NB4 (cell line): ENCODE results near the gene POLR2L.

Source experiments
- DNase-seq: peaks from one replicate; pipeline ENCODE4 v3.0.0; 2010; ENCODE audit warnings: low read depth
- H3K4me3 ChIP-seq: one replicate; pipeline ENCODE4 v1.5.1; 2011; ENCODE audit warnings: mild to moderate bottlenecking, low read depth, low read length, moderate library complexity
- MYC ChIP-seq: IDR thresholded peaks from 2 replicates; pipeline ENCODE4 v1.6.1; 2011; ENCODE audit warnings: low read depth, low read length
- POLR2A ChIP-seq: IDR thresholded peaks from 2 replicates; pipeline ENCODE4 v1.6.1; 2011; ENCODE audit warnings: mild to moderate bottlenecking; ENCODE audit not compliant: insufficient read length; ENCODE audit errors: extremely low read depth
- TF ChIP-seq, protein P1 (sequence below): IDR thresholded peaks from 2 replicates; pipeline ENCODE4 v1.6.1; 2011; ENCODE audit warnings: low read depth, low read length
- TF ChIP-seq, protein P2 (sequence below): IDR thresholded peaks from one replicate; pipeline ENCODE4 v1.5.1; 2012; ENCODE audit warnings: low read depth, low read length

POLR2L gene

DNA sequence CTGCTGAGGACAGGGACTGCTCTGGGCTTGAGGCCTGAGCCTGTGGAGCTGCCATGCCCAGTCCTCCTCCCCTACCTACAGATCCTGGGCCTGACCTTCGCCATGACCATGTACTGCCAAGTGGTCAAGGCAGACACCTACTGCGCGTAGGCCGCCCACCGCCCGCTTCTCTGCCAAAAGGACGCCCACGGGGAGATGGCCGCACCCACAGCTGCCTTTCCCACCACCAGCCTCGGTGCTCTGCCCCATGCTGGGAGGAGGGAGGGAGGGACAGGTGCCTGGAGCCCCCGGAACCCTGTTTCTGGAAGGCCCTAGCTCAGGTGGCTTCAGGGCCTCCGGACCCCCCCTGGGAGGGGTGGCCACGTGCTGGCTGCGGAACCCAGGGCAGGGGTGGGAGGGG, 24.2 kb upstream of the POLR2L start:
- H3K4me3 ChIP-seq: no peak overlapping the region
- DNase-seq: no peak
- TF ChIP-seq, protein P1, sequence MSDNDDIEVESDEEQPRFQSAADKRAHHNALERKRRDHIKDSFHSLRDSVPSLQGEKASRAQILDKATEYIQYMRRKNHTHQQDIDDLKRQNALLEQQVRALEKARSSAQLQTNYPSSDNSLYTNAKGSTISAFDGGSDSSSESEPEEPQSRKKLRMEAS: no peak
- TF ChIP-seq POLR2A (no peak), MYC (no peak)
- TF ChIP-seq, protein P2, sequence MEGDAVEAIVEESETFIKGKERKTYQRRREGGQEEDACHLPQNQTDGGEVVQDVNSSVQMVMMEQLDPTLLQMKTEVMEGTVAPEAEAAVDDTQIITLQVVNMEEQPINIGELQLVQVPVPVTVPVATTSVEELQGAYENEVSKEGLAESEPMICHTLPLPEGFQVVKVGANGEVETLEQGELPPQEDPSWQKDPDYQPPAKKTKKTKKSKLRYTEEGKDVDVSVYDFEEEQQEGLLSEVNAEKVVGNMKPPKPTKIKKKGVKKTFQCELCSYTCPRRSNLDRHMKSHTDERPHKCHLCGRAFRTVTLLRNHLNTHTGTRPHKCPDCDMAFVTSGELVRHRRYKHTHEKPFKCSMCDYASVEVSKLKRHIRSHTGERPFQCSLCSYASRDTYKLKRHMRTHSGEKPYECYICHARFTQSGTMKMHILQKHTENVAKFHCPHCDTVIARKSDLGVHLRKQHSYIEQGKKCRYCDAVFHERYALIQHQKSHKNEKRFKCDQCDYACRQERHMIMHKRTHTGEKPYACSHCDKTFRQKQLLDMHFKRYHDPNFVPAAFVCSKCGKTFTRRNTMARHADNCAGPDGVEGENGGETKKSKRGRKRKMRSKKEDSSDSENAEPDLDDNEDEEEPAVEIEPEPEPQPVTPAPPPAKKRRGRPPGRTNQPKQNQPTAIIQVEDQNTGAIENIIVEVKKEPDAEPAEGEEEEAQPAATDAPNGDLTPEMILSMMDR: no peak

DNA sequence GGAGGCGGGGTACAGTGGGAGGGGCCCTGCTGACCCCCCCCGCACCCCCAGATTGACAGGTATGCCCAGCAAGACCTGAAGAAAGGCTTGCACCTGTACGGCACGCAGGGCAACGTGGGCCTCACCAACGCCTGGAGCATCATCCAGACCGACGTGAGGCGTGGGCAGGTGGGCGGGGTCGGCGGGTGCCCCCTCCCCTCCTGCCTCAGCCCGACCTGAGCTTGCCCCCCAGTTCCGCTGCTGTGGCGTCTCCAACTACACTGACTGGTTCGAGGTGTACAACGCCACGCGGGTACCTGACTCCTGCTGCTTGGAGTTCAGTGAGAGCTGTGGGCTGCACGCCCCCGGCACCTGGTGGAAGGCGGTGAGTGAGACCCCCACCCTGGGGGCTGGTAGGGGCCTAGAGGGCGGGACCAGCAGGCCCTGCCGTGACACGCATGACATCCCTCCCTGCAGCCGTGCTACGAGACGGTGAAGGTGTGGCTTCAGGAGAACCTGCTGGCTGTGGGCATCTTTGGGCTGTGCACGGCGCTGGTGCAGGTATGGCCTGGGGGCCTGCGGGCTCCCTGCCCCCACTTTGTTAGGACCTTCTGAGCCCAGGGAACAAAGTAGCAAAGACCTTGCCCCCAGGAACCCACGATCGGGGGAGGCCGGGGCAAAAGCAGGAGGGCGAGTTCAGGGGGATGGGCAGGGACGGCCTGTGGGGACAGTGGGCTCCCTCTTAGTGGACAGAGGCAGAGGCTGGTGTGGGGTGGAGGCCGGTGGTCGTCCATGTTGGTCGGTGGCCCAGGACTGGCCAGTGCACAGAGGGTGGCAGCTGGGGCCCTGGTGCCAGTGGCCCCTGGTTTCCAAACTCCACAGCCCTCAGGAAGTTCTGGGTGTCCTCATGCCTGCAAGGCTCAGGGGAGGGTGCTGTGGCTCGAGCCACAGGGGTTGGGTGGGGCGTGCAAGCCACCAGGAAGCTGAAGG, 23.4 kb upstream of the POLR2L start:
- H3K4me3 ChIP-seq: no peak overlapping the region
- TF ChIP-seq, protein P1: no peak
- TF ChIP-seq, protein P2: no peak
- TF ChIP-seq POLR2A (no peak), MYC (no peak)
- no peak for DNase-seq

DNA sequence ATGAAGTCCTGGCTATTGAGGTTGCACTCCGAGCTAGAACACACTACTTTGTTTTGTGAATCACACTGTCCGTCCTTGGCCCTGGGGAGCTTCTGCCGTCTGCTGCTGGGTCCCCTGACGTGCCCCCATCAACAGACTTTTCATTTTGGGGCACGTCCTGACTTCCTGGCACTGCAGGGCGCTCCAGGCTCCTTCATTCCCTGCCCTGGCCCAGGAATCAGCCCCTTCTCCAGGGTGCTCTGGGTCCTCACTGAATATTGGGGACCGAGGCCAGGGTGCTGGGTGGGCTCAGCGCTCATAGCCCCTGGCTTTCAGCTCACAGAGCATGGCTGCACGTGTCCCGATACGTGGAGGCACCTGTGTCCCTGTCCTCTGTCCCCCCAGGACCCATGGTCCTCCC, 22.6 kb upstream of the POLR2L start:
- H3K4me3 ChIP-seq: no peak overlapping the region
- TF ChIP-seq, protein P1: no peak
- TF ChIP-seq MYC (no peak), POLR2A (no peak)
- TF ChIP-seq, protein P2: no peak
- no peak for DNase-seq

DNA sequence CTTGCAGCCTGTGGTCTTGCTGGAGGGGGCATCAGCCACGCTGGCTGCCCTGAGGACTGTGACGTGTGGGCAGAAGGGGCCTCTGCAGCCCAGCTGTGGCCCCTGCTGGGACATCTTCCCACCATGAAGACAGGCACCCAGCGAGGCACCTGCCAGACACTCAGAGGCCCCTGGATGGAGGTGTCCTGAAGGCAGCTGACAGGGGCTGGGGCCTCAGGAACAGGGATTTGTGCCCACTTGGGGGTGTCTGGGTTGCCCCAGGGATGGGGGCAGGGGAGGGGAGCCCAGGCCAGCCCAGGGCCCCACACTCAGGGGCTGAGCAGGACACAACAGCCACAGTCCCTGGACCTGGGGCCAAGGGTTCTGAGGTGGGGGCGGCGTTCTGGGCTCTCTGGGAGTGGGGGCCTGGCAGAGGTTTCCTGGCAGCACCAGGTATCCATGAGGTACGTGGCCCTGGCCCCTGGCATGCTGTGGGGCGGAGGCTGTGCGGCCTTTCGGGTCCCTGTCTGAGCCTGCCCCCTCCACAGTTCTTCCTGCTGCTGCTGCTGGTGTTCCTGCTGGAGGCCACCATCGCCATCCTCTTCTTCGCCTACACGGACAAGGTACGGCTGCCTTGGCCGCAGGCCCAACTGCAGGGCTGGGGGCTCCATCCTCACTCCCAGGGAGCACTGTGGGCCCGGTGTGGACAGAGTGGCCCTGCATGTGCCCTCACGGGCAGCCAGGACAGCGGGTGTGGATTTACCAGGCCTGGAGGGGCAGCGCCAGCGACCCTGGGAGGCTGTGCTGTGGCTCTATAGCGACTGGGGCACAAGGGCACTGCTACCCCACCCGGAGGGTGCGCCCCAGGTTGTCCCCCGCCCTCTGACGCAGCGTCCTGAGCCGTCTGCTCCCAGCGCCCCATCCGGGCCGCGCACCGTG, 21.8 kb upstream of the POLR2L start:
- TF ChIP-seq, protein P2: no peak
- TF ChIP-seq POLR2A: no peak
- no peak for TF ChIP-seq MYC
- TF ChIP-seq, protein P1: no peak
- no peak overlapping the region for H3K4me3 ChIP-seq
- no peak for DNase-seq

DNA sequence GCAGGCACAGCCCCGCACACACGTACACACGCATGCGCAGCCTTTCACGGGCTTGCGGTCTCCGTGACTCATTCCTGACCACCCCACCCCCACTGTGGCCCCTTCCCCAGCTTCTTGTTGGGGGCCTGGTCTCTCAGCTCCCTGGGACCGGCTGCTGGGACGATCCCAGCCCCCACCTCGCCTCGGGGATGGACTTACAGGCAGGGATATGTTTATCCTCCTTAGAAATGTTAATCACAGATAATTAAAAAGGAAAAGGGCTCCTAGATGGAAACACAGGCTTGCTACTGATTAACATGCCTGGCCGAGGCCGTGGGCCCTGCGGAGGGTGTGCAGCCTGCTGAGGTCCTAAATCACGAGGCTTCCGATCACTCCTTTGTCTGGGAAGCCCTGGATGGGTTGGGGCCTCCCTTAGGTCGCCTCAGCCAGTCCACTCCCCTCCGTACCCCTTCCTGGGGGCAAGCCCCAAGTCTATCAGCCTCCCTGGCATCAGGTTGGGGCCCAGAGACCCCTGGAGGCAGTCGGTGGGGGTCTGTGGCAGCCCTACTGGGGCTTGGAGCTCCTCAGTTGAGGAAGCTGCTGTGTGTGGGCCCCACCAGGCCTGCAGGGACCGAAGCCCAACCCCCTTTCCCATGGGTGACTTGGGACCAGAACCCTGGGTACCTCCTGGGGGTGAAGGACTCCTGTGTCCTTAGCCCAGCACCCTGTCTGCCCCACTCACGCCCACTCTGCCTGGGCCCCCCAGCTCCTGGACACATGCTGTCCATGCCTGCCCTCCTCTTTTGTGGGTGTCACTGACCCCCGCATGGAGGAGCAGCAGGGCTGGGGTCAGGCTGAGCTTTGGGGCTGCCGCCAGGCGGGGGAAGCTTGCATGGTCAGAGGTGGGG, 20.9 kb upstream of the POLR2L start:
- H3K4me3 ChIP-seq: no peak overlapping the region
- peak; percentile 62 for DNase-seq
- TF ChIP-seq, protein P1: no peak
- TF ChIP-seq MYC: no peak
- TF ChIP-seq POLR2A: no peak
- TF ChIP-seq, protein P2: no peak
